Stimulated activated CD8-positive, alpha-beta memory T cell treated with anti-CD3 and anti-CD28 coated beads, Interleukin-2, amount 100 ng/mL, for 1 hour (primary cell): ENCODE results near the gene NPTX1.
"Not testable (repeated sequence)": the region's sequence is repeated elsewhere in the genome, so short reads cannot be mapped to it uniquely, and the experiment has no call there.

Experiments
- DNase-seq, 2 donors: peaks; one replicate each; pipeline ENCODE4 v3.0.0-alpha.2; 2020; ENCODE audit warnings: low read depth in 2 of 2

The NPTX1 gene, protein sequence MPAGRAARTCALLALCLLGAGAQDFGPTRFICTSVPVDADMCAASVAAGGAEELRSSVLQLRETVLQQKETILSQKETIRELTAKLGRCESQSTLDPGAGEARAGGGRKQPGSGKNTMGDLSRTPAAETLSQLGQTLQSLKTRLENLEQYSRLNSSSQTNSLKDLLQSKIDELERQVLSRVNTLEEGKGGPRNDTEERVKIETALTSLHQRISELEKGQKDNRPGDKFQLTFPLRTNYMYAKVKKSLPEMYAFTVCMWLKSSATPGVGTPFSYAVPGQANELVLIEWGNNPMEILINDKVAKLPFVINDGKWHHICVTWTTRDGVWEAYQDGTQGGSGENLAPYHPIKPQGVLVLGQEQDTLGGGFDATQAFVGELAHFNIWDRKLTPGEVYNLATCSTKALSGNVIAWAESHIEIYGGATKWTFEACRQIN

DNA sequence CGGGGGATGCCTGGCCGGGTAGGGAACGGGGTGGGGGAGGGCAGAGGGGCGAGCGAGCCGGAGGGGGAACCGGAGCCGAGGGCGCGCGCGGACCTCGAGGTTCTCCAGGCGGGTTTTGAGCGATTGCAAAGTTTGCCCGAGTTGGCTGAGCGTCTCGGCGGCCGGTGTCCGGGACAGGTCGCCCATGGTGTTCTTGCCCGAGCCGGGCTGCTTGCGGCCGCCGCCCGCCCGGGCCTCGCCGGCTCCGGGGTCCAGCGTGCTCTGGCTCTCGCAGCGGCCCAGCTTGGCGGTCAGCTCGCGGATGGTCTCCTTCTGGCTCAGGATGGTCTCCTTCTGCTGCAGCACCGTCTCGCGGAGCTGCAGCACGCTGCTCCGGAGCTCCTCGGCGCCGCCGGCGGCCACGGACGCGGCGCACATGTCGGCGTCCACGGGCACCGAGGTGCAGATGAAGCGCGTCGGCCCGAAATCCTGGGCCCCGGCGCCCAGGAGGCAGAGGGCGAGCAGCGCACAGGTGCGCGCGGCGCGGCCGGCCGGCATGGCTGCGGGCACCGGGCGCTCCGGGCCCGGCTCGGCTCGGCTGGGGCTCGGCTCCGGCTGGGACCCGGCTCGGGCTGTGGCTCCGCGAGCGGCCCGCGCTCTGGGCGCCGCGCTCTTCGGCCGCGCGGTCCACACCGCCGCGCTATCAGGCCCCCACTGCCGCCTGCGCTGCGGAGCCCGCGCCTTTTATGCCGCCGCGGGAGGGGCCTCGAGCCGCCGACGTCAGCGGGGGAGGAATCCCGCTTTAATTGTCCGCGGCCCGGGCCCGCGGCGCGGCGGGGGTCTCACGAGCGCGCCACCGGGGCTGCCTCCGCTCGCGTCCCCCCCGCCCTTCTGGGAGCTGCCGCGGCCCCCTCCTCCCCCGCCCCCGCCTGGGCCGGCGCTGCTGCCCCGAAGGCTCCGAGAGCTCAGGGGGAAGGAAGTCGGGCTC lies at the start of gene NPTX1:
NPTX1 (minus strand) TSS at position 698 of the 967 bp plus-strand sequence; CDS start at position 537, 161 bp downstream.
- no peak for DNase-seq

DNA sequence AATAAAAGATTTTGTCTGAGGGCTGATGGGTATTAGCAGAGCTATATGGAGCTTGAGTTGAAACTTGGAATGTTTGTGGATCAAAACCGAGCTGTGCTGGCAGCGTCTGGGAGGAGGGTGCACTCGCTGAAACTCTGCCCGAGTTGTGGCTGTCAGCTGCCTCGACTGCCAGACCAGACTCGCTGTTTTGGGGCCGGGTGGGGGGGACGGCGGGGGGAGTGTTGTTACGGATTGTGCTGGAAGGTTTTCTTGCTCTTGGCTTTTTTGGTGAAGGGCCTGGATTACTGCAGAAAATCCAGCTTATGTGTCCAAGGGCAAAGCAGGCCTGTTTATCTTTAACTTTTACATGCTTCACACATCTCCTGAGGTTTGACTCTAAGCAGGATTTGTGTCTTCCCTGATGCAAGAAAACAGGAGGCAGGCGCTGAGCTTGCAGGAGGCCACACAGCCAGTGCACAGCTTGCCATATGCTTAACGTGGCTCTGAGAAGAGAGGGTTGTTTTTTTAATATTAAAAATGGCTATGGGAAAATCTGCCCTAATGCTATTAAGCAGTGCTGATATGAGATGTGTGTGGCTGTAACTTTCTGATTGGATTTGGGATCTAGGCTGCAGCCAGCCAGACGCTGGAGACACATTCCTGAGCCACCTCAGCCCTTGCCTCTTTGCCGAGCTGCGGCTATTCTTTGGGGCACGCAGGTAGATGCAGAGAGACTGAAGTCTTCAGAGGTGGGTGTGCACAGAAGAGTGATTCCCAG lies 47.7 kb upstream of the NPTX1 start:
- DNase-seq, result no peak

DNA sequence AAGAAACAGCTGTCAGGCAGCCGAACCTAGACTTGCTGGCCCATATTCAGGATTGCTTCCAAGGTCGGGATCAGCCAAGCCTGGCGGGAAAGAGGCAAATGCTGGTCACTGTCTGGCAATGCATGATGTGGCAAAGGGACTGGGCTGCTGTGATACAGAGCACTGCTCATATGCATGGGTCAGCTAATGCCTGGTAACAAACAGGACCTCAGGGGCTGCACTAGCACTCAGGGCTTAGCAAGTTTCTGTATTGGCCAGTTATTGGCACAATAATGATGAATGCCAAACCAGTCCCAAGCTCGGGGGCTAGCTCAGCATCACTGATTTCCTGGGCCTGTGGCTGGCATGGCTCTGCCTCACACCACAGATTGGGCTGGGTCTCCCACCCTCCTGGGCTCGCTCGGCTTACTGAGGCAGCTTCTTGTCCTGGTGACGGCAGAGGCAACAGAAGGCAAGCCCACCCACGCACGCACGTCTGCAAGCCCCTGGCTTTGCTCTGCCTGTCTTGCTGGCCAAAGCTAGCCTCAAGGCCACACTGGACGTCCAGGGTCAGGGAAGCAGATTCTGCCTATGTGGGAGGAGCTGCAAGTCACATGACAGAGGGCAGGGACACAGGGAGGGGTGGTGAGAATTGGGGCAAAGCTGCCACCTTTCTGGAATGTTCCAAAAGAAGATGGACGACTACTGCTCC lies 46.8 kb upstream of the NPTX1 start:
- DNase-seq, result no peak

DNA sequence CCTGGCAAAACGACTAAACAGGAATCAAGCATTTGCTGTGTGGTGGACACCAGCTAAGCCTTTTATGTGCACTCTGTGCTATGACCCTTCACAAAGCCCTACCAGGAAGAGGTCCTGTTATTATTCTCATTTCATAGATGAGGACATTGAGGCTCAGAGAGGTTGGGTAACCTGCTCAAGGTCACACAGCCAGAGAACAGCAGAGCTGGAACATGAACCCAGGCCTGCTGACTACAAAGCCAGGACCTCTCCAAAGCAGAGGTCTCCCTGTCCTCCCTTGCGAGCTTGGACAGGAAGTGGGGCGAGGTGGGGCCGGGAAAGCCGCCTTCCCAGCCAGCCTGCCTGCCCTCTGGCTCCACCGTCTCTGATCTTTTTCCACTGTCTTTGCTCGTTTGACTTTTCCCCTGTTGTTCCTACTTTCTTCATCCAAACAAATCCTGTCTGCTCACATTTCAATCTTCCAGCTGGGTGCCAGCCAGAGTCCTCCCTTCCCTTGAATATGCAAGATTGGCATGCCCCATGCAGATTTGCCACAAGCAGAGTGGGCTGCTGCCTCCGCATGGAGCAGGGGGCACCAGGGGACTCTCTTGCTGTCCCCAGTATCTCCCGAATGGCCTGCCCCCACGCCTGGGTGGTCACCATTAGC lies 44.5 kb upstream of the NPTX1 start:
- DNase-seq, result no peak

DNA sequence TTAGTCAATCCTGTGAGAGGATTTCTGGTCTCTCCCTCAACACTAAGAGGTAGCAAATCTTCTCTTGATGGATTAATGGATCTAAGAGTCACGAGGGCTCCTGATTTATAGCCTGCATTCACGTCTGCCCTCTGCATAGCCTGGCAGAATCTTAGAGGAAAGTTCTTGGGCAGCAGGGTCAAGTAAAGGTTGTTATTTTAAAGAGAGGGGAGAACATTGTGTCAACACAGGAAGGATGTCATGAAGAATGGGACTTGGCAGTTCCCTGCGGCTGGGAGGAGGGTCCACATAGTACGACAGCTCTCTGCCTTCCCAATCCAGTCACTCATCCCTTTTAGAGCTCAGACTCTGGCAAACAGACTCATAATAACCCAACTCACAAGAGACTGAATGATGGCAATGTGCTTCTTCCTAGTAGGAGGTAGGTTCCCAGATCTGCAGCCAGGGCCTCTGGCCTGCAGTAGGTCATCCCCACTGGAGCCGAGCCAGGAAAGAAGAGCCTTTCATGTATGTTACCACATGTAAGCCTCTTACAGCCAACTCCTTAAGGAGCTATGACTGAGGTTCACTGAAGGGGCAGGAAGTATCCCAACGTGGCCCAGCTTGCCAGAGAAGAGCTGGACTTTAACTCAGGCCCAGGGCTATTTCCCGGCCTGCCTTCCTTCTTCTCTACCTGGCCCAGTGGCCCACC lies 42.8 kb upstream of the NPTX1 start:
- DNase-seq, result no peak

DNA sequence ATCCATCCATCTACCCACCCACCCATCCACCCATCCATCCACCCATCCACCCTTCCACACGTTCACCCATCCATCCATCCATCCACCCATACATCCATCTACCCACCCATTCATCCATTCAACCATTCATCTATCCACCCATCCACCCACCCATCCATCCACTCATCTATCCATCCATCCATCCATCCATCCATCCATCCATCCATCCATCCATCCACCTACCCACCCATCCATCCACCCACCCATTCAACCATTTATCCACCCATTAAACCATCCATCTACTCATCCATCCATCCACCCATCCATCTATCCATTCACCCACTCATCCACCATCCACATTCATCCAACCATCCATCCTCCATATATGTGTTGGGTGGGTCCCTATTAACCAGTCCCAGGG lies 42.0 kb upstream of the NPTX1 start:
- no peak for DNase-seq

DNA sequence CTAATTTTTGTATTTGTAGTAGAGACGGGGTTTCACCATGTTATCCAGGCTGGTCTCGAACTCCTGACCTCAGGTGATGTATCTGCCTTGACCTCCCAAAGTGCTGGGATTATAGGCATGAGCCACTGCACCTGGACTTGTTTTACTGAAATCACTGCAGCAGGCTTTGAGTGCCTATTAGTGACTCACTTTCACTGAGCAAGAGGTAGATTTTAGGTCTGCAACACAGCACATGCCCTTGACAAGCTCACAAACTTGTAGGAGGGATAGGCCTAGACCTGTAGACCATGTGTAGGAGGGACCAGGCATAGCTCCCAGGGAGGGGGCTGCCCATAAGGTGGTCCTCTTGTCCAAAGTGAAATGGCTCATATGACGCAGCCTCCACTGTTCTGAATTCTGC lies 41.2 kb upstream of the NPTX1 start:
- no peak for DNase-seq

DNA sequence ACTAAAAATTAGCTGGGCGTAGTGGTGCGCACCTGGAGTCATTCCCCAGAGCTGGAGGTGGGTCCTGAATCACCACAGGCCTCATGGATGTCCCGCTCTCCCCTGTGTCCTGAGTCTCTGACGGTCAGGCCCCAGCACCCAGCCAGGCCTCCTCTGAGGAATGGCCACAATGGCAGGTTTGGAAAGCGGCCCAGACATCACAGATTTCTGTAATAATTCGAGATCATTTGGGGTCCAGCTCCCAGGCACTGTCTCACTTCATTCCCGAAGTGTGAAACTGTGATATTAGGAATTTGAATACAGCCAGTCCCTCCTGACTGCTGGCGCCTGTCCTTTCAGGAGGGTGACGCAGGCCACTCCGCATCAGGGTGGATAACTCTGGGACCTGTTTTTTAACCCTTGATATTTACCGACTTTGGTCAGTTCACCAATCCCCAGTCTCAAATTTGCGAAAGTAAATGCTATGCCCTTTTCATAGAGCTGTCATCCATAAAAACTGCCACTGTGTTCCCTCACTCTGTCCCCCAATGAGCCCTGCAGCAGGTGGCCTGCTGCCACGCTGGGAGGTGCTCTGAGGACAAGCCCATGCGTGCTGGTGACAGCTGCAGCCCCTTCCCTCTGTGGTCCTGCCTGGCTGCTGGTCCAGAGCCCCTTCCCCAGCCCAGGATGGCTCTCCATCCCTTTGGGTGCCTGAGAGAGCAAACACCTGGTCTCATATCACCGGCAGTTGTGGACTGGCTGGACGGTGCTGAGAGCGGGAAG lies 39.9 kb upstream of the NPTX1 start:
- DNase-seq, result no peak

DNA sequence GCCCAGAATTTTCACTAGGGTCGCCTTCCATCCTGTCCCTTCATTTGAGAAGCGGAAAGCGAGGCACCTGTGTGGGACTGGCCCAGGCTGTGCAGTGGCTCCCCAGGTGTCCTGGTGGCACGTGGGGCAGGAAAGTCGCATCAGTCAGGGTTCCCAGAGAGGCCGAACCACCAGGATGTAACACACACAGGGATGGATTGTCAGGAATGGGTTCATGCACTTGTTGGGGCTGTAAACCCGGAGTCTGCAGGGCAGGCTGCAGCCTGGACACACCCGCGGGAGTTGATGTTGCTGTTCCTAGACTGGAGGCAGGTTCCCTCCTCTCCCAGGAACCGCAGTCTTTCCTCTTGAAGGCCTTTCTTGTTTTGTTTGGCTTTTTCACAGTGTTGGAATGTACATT lies 37.5 kb upstream of the NPTX1 start:
- no peak for DNase-seq

DNA sequence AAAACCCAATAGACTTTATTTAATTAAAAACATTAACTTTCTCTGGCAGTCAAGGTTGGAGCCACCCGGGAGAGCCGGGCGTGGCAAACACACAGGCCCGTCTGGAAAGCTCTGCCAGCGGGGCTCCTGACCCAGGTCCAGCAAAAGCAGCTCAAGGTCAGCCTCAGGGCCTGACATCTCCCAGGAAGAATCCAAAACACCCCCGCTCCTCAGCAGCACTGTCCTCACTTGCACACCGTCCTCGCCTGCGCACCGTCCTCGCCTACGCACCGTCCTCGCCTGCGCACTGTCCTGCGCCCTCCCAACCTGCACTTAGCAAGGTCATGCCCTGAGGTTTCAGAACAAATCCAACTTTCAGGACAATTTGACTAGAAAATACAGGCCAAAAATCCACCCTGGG lies 36.8 kb upstream of the NPTX1 start:
- no peak for DNase-seq

DNA sequence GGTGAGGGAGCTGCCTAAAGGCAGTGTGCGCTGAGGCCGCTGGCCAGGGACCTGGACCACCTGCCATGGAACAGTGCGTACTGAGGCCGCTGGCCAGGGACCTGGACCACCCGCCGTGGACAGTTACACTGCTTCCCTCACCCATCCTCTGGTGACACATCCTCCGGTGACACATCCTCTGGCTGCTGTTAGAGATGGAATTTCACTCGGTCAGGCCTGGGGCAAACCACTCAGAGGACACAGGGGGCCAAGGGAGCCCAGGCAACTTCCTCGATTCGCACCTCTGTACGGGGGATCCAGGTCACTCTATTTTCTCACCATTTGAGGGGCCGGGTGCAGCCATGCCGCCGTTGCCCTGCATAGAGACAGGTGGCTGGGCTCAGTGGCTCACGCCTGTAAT lies 35.8 kb upstream of the NPTX1 start:
- DNase-seq, result no peak

DNA sequence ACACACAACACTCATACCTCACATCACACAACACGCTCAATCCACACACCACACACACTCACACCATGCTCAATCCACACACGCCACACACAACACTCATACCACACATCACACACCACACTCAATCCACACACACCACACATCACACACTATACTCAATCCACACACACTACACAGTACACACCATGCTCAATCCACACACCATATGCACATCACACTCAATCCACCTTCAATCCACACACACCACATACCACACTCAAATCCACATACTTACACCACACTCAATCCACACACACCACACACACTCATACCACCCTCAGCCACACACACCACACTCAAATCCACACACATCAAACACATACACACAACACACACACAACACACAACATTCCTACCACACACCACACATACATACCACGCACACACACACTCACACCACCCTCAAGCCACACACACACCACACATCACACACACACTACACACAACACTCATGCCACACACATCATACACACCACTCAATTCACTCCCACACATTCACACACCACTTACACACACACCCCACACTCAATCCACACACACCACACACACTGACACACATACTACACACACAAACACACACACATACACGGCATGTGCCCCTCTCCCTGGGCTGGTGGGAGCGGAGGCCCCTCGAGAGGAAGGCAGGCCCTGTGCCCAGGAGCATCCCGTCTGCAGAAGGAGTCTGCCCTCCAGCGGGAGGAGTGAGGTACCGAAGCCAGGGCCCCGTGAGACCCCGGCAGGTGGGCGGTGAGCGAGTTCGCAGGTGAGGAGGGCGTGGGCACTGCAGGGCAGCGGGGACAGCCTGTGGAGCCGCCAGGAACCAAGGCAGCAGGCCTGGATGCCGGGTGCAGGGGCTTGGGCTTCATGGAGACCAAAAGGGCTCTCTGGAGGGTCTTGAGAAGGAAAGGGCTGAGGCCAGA lies 35.1 kb upstream of the NPTX1 start:
- no peak for DNase-seq

DNA sequence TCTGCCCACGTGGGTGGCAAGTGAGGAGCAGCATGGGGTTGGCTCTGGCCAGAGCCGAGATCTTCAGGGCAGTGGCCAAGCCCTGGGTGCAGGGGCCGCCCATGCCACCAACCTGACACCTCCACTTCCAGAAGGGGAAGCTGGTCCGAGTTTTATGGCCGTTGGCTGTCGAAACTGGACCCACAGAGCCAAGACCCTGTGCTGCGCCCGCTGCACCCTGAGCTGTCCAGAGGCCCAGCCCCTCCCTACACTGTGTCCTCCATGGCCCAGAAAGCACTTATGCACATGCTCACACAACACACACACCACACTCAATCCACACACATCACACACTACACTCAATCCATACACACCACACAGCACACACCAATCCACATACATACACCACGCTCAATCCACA lies 34.4 kb upstream of the NPTX1 start:
- no peak for DNase-seq

DNA sequence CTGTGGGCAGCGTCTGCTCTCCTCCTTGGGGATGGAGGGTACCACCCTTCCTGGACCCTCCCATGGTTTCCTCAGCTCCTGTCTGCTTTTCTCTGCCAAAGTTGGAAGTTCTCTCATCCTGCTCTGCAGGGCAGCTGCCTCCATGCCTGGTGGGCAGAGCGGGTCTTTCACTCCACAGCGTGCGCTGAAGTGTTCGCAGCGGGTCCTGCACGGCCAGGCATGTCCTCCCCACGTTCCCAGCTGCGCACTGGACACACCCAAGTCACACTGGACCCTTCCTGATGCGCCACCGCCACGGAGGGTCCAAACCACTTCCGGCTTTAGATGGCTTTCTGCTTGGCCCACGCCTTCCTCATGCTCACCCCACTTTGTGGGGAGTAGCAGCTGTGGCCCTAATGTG lies 33.7 kb upstream of the NPTX1 start:
- DNase-seq, result no peak

DNA sequence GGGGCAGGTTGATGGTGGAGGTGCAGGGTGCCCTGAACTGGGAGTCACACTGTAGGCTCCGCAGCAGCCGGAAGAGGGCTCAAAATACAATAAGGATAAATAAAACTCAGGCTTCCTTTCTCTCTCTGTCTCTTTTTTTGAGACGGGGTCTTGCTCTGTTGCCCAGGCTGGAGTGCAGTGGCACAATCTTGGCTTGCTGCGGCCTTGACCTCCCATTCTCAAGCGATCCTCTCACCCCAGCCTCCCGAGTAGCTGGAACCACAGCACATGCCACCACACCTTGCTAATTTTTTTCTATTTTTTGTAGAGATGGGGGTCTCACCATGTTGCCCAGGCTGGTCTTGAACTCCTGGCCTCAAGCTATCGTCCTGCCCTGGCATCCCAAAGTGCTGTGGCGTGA lies 32.9 kb upstream of the NPTX1 start:
- DNase-seq, result no peak

DNA sequence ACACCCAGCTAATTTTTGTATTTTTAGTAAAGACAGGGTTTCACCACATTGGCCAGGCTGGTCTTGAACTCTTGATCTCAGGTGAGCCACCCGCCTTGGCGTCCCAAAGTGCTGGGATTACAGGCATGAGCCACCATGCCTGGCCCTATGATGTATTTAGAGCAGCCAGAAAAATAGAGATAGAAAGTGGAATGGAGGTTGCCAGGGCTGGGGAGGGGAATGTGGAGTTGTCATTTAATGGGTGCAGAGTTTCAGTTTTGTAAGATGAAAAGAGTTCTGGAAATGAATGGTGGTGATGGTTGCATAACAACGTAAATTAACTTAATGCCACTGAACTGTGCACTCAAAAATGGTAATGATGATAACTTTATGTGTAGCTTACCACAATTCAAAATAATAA lies 31.6 kb upstream of the NPTX1 start:
- DNase-seq, result no peak

DNA sequence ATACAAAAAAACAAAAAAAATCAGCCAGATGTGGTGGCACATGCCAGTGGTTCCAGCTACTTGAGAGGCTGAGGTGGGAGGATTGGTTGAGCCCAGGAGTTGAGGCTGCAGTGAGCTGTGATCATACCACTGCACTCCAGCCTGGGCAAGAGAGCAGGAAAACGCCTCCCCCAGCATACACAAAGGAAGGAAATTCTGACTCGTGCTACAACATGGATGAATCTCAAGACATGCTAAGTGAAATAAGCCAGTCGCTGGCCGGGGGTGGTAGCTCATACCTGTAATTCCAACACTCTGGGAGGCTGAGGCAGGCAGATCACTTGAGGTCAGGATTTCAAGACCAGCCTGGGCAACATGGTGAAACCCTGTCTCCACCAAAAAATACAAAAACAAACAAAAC lies 30.8 kb upstream of the NPTX1 start:
- not testable (repeated sequence) for DNase-seq

DNA sequence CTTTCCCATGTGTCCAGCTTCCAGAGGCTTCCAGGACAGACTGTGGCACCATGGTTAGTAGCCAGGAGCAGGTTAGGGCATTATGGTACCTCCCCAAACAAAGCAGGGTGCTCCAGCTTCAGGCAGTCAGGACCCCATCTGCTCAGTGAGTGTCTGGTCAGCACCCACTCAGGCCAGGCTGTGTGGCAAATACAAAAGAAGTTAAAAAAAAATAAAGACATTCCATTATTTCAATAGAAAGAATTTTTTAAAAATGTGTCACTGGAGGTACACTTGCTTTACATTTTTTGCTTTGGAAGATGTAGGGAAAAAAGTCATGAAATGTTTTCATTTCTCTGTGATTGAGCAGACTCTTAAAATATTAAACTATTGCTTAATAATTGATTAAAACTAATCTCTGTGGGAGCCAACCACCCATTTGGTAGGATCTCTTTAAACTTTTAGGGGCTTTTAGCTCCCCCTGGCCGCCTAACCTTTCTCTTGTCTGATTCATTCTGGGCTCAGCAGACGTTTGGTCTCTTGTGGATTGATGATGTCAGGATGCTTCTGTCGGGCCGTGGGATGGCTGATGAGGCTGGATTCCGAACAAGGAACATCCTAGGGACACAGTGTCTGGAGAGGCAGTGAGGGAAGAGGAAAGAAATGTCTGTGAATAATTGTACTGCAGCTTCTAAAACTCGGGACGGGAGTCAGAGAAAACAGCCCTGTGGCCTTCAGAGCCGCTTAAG lies 28.4 kb upstream of the NPTX1 start:
- no peak for DNase-seq
